HepG2 (cell line): ENCODE measurements around the gene PDGFA.

ENCODE experiments used
- EP300 ChIP-seq, 3 experiments: sonication (generic) in 1 of 3; formaldehyde crosslinking in 1 of 3; IDR thresholded peaks; 2 replicates each; pipeline versions ENCODE4 v1.5.1 to v1.6.1; 2011 to 2020; ENCODE audit warnings: low read depth in 2 of 3, low read length in 2 of 3, borderline replicate concordance in 1 of 3, improper control_type of control experiment in 1 of 3, mild to moderate bottlenecking in 1 of 3, missing genetic modification reagents in 1 of 3, moderate library complexity in 1 of 3
- REST ChIP-seq, 2 experiments: IDR thresholded peaks; 2 replicates each; pipeline ENCODE4 v1.6.1; 2011 to 2012; ENCODE audit warnings: low read length in 2 of 2, borderline replicate concordance in 1 of 2, low read depth in 1 of 2, mild to moderate bottlenecking in 1 of 2, moderate library complexity in 1 of 2
- STAG1 ChIP-seq: sonication (generic); formaldehyde crosslinking; IDR thresholded peaks from 2 replicates; pipeline ENCODE4 v1.4.0; 2020; ENCODE audit warnings: missing genetic modification reagents
- U2AF2 ChIP-seq: fragments of 200-400 bp; formaldehyde crosslinking; IDR thresholded peaks from 2 replicates; pipeline ENCODE4 v1.6.1; 2017; ENCODE audit warnings: low read depth, mild to moderate bottlenecking, low read length
- ZFP41 ChIP-seq: sonication (generic); formaldehyde crosslinking; IDR thresholded peaks from 2 replicates; pipeline ENCODE4 v1.4.0; 2020; ENCODE audit warnings: mild to moderate bottlenecking, missing genetic modification reagents, borderline replicate concordance
- ZNF282 ChIP-seq: fragments of 450-650 bp; IDR thresholded peaks from 2 replicates; pipeline ENCODE4 v1.6.1; 2018; ENCODE audit not compliant: partially characterized antibody
- ZNF331 ChIP-seq: sonication (generic); formaldehyde crosslinking; IDR thresholded peaks from 2 replicates; pipeline ENCODE4 v1.4.0; 2020; ENCODE audit warnings: missing genetic modification reagents
- ZNF788 ChIP-seq: sonication (generic); formaldehyde crosslinking; IDR thresholded peaks from 2 replicates; pipeline ENCODE4 v1.5.0; 2020; ENCODE audit warnings: mild to moderate bottlenecking, missing genetic modification reagents, borderline replicate concordance
- TF ChIP-seq, protein P1 (sequence below): sonication (generic); formaldehyde crosslinking; IDR thresholded peaks from 2 replicates; pipeline ENCODE4 v1.5.0; 2020; ENCODE audit warnings: mild to moderate bottlenecking, missing genetic modification reagents, moderate library complexity
- TF ChIP-seq, protein P2 (sequence below): sonication (generic); formaldehyde crosslinking; IDR thresholded peaks from 2 replicates; pipeline ENCODE4 v1.4.0; 2020; ENCODE audit warnings: missing genetic modification reagents
- TF ChIP-seq, protein P3 (sequence below): sonication (generic); formaldehyde crosslinking; IDR thresholded peaks from 2 replicates; pipeline ENCODE4 v1.4.0; 2020; ENCODE audit warnings: missing genetic modification reagents

DNA sequence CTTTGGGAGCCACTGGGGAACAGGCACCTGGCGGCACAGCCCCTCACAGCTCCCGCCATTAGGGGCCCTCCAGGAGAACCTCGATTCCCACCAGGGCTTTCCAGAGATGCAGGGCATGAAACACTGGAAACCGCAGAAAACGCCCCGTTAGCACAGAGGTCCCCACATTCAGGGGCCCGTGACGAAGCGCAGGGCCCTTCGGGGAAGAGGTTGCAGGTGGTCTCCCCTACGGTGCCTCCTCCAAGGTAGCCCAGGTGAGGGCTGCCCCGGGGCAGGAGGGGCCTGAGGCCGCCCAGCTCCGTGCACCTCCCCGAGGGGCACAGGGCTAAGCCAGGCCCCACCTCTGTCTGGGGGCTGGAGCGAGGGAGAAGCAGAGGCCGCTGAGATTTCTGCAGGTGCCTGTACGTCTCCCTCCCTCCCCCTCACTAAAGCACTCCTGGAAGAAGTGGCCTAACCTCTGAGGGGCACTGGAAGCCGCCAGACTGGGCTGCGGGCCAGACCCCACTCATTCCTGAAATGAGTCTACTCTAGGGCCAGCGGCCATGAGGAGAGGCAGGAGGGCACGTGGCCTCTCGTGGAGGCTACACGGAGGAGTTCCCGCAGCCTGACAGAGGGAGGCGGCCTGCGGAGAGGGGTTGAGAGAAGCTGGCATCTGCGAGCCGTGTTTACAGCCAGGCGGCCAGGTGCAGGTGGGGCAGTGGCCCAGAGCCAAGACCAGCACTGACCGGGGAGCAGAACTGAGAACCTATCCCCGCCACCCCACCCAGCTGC is 6.9 kb downstream of the PDGFA start:
- TF ChIP-seq ZNF282 (no peak), ZNF331 (no peak), EP300 (IDR thresholded peaks at IDR 0.05; ENCODE audit: low read depth in 2 of 2, low read length in 2 of 2) (no peak), EP300 (CRISPR knock-in tag; IDR thresholded peaks at IDR 0.05; ENCODE audit: borderline replicate concordance) (no peak), U2AF2 (no peak), STAG1 (CRISPR knock-in tag) (no peak), ZFP41 (CRISPR knock-in tag) (no peak), ZNF788 (CRISPR knock-in tag) (no peak), REST (IDR thresholded peaks at IDR 0.05; ENCODE audit: borderline replicate concordance in 1 of 2, low read depth in 1 of 2, low read length in 2 of 2) (no peak)
- TF ChIP-seq, protein P1, sequence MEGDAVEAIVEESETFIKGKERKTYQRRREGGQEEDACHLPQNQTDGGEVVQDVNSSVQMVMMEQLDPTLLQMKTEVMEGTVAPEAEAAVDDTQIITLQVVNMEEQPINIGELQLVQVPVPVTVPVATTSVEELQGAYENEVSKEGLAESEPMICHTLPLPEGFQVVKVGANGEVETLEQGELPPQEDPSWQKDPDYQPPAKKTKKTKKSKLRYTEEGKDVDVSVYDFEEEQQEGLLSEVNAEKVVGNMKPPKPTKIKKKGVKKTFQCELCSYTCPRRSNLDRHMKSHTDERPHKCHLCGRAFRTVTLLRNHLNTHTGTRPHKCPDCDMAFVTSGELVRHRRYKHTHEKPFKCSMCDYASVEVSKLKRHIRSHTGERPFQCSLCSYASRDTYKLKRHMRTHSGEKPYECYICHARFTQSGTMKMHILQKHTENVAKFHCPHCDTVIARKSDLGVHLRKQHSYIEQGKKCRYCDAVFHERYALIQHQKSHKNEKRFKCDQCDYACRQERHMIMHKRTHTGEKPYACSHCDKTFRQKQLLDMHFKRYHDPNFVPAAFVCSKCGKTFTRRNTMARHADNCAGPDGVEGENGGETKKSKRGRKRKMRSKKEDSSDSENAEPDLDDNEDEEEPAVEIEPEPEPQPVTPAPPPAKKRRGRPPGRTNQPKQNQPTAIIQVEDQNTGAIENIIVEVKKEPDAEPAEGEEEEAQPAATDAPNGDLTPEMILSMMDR (CRISPR knock-in tag) = no peak
- TF ChIP-seq, protein P2, sequence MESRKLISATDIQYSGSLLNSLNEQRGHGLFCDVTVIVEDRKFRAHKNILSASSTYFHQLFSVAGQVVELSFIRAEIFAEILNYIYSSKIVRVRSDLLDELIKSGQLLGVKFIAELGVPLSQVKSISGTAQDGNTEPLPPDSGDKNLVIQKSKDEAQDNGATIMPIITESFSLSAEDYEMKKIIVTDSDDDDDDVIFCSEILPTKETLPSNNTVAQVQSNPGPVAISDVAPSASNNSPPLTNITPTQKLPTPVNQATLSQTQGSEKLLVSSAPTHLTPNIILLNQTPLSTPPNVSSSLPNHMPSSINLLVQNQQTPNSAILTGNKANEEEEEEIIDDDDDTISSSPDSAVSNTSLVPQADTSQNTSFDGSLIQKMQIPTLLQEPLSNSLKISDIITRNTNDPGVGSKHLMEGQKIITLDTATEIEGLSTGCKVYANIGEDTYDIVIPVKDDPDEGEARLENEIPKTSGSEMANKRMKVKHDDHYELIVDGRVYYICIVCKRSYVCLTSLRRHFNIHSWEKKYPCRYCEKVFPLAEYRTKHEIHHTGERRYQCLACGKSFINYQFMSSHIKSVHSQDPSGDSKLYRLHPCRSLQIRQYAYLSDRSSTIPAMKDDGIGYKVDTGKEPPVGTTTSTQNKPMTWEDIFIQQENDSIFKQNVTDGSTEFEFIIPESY = no peak
- TF ChIP-seq, protein P3, sequence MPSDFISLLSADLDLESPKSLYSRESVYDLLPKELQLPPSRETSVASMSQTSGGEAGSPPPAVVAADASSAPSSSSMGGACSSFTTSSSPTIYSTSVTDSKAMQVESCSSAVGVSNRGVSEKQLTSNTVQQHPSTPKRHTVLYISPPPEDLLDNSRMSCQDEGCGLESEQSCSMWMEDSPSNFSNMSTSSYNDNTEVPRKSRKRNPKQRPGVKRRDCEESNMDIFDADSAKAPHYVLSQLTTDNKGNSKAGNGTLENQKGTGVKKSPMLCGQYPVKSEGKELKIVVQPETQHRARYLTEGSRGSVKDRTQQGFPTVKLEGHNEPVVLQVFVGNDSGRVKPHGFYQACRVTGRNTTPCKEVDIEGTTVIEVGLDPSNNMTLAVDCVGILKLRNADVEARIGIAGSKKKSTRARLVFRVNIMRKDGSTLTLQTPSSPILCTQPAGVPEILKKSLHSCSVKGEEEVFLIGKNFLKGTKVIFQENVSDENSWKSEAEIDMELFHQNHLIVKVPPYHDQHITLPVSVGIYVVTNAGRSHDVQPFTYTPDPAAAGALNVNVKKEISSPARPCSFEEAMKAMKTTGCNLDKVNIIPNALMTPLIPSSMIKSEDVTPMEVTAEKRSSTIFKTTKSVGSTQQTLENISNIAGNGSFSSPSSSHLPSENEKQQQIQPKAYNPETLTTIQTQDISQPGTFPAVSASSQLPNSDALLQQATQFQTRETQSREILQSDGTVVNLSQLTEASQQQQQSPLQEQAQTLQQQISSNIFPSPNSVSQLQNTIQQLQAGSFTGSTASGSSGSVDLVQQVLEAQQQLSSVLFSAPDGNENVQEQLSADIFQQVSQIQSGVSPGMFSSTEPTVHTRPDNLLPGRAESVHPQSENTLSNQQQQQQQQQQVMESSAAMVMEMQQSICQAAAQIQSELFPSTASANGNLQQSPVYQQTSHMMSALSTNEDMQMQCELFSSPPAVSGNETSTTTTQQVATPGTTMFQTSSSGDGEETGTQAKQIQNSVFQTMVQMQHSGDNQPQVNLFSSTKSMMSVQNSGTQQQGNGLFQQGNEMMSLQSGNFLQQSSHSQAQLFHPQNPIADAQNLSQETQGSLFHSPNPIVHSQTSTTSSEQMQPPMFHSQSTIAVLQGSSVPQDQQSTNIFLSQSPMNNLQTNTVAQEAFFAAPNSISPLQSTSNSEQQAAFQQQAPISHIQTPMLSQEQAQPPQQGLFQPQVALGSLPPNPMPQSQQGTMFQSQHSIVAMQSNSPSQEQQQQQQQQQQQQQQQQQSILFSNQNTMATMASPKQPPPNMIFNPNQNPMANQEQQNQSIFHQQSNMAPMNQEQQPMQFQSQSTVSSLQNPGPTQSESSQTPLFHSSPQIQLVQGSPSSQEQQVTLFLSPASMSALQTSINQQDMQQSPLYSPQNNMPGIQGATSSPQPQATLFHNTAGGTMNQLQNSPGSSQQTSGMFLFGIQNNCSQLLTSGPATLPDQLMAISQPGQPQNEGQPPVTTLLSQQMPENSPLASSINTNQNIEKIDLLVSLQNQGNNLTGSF (CRISPR knock-in tag) = no peak
